Mesodermal cell (in vitro differentiated cells): ENCODE measurements around the gene RAET1G.

Source experiments
- H3K27ac ChIP-seq: 2 replicates; pipeline ENCODE4 v1.7.0; 2013; ENCODE audit warnings: mild to moderate bottlenecking, low read depth, low read length, moderate library complexity; ENCODE audit not compliant: severe bottlenecking
- H3K36me3 ChIP-seq: 2 replicates; pipeline ENCODE4 v1.7.1; 2013; ENCODE audit warnings: mild to moderate bottlenecking, low read length, moderate library complexity; ENCODE audit not compliant: control insufficient read depth, insufficient read depth
- H3K4me1 ChIP-seq: one replicate; pipeline ENCODE4 v1.7.1; 2013; ENCODE audit warnings: mild to moderate bottlenecking, low read length; ENCODE audit not compliant: insufficient read depth, control insufficient read depth, poor library complexity, severe bottlenecking
- H3K4me3 ChIP-seq: 2 replicates; pipeline ENCODE4 v1.7.0; 2013; ENCODE audit warnings: low read length, control low read depth, mild to moderate bottlenecking; ENCODE audit not compliant: insufficient read depth, poor library complexity, severe bottlenecking; ENCODE audit errors: extremely low read depth
- H3K9me3 ChIP-seq: 2 replicates; pipeline ENCODE4 v1.7.1; 2013; ENCODE audit warnings: mild to moderate bottlenecking, low read length, moderate library complexity; ENCODE audit not compliant: control insufficient read depth
- WGBS, 2 experiments: methylation state at CpG; one replicate each; pipeline ENCODE4 v1.1.5; 2013; ENCODE audit warnings: missing lambda C conversion rate in 2 of 2; ENCODE audit not compliant: insufficient coverage in 2 of 2; 5-methylcytosine and 5-hydroxymethylcytosine counted together

The RAET1G gene

DNA sequence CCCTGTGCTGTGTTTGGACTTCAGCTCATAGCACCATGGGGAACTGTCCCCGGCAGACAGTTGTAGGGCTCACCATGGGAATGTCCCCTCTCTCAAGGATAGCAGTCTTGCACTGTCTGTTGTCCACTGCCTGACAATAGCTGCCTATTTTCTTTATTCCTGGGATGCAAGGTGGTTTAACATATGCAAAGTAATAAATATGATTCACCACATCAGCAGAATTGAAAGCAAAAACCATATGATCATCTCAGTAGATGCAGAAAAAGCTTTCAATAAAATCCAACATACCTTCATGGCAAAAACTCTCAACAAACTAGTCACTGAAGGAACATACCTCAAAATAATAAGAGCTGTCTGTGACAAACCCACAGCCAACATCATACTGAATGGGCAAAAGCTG lies 45.3 kb downstream of the RAET1G start:
- H3K36me3 ChIP-seq: no peaks in the 10 kb centered on the region
- WGBS, 2 experiments: 86 to 100% methylated on average over 1 of the region's 1 CpG
- no peaks in the 10 kb centered on the region for H3K9me3 ChIP-seq
- no peaks in the 10 kb centered on the region for H3K4me1 ChIP-seq
- no peak overlapping the region for H3K4me3 ChIP-seq
- no peak overlapping the region for H3K27ac ChIP-seq

GRCh38 chr6:149876241-149876933 lies 46.5 kb downstream of the RAET1G start:
- WGBS, 2 experiments: 74% methylated on average over 2 of the region's 3 CpGs; no CpG with 5 or more reads in 1 of the 2 experiments
- Histone ChIP-seq H3K27ac (no peak overlapping the region), H3K9me3 (peaks cover 4% of the 10 kb centered on the region), H3K4me3 (no peak overlapping the region), H3K36me3 (no peaks in the 10 kb centered on the region), H3K4me1 (no peaks in the 10 kb centered on the region)

DNA sequence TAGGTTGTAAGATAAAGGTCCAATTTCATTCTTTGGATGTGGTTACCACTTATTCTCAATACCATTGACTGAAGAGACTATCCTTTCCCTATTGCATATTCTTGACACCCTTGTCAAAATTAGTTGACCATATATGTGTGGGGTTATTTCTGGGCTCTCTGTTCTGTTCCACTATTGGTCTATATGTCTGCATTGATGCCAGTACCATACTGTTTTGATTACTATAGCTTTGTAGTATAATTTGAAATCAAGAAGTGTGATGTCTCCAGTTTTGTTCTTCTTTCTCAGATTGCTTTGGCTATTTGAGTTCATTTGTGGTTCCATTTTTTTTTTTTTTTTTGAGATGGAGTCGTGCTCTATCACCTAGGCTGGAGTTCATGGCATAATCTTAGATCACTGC lies 50.7 kb downstream of the RAET1G start:
- WGBS, 2 experiments: no CpG with 5 or more reads among the region's 1 CpG
- Histone ChIP-seq H3K27ac (no peak overlapping the region), H3K4me1 (peaks cover 4% of the 10 kb centered on the region), H3K9me3 (peaks cover 4% of the 10 kb centered on the region), H3K36me3 (no peaks in the 10 kb centered on the region), H3K4me3 (no peak overlapping the region)

DNA sequence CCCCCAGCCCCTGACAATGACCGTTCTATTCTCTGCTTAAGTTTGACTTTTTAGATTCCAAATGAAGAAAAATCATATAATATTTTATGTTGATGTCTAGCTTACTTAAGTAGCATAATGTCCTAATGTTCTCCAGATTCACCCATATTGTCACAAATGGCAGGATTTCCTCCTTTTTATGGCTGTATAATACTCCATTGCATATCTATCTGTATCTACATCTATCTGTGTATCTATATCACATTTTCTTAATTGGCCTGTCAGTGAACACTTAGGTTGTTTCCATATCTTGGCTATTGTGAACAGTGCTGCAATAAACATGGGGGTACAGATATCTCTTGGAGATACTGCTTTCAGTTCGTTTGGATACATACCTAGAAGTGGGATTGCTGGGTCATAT lies 51.7 kb downstream of the RAET1G start:
- Histone ChIP-seq H3K9me3 (peaks cover 4% of the 10 kb centered on the region), H3K4me1 (peaks cover 4% of the 10 kb centered on the region), H3K36me3 (no peaks in the 10 kb centered on the region), H3K4me3 (no peak overlapping the region), H3K27ac (no peak overlapping the region)
- 100% methylated on average over 1 of the region's 2 CpGs; no CpG with 5 or more reads in 1 of the 2 experiments for WGBS, 2 experiments

DNA sequence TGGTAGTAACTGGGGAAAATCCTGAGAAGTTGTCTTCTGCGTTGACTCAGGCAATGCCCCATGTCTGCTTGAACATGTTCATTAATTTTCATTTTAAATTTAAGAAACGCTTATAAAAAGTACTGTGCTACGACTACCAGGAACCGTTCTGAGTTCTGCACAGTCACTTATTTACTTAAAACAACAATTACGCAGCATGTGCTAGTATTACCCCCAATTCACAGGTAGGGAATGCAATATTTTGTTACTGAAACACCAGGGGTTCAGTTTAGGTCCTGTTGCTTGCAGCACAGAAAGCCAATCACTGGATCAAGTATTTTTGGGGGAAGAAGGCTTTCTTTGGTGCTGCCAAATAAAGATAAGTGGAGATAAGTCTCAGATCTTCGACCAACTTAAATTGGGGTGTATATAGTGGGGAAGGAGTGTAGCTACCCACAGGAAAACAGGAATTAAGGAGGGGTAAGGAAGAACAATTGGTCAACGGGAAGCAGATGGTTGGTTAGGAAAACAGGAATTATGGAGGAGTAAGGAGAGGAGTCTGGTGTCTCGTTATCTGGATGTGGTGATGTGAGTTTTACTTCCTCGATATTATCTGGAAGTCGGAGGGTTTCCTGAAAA lies 53.5 kb downstream of the RAET1G start:
- Histone ChIP-seq H3K4me1 (peaks cover 7% of the 10 kb centered on the region), H3K27ac (no peak overlapping the region), H3K36me3 (no peaks in the 10 kb centered on the region), H3K9me3 (peaks cover 4% of the 10 kb centered on the region), H3K4me3 (no peak overlapping the region)
- WGBS, 2 experiments: 89 to 92% methylated on average over 7 to 10 of the region's 10 CpGs

DNA sequence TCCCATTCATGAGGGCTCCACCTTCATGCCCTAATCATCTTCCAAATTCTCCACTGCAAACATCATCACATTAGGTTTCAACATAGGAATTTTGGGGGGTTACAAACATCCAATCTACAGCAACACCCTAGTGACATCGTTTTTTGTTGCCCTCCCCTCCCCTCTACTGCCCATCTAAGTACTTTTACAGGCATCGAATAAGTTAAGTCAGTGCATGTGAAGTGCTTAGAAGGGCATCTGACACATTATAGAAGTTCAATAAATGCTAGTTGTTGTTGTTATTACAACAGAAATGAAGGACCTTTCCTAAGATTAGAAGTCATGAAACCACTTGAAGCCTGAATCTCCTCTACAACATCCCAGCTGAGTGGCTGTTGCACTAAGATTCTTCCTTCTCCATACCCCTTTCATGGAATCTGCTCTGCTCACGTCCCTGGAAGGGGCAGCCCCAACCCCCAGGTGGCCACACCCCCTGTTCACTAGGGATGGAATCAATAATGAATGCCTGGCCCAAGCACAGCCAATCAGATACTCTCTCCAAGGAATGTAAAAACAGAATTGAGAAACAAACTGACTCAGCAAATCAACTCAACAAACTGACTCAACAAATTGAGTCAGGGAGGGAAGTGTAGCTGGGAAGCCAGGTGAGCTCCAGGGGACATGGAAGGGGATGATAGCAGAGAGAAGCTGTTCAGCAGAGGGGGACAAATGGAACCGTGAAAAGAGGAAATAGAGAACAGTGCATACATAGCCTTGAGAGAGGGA lies 54.9 kb downstream of the RAET1G start:
- Histone ChIP-seq H3K27ac (no peak overlapping the region), H3K36me3 (no peaks in the 10 kb centered on the region), H3K4me3 (no peak overlapping the region), H3K9me3 (peaks cover 4% of the 10 kb centered on the region), H3K4me1 (peaks cover 7% of the 10 kb centered on the region)
- 30 to 41% methylated on average over 1 to 3 of the region's 4 CpGs for WGBS, 2 experiments
